ENCODE results near the gene GRM8. TPM values are rescaled to one million over a fixed set of nuclear protein-coding genes. Genes with fewer than 3 reads are reported as not detected.
A peak's percentile ranks its signal among the peaks of the same experiment; 100 is the strongest.

The GRM8 gene
- total and polyA plus RNA-seq, 4 donors = 0.28 to 4.9 (median 2.8) TPM

DNA sequence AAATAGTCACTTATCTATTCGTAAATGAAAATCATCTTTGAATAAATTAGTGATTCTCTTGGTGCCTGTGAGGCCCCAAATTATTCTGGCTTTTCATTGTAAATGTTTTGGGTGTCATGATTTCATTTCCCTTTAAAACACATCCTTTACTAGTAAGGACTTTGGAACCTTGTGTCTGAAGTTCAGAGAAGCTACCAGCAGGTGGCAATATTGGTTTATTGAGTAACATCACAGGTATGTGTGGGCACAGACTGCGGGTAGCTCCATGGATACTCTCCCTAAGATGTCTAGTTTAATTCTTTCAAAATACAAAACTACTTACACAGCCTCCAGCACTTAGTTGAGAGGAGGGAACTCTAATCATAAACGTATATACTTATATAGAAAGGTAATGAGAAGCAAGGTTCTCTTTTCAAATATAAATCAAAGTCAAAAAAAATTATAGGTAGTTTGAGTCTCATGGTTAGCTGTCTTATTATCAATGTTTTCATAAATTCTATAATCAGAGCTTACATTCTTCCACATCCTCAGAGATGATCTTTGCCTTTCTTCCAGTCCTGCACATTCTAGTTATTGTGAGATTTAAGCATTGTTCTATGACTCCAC lies 449.6 kb downstream of the GRM8 start:
- Histone ChIP-seq H3K27ac (ENCODE audit: low read depth in 1 of 2, low read length in 2 of 2) (no peak overlapping the region), H3K9ac (ENCODE audit: low read depth in 1 of 2, low read length in 2 of 2) (no peak overlapping the region), H3K4me1 (ENCODE audit: control insufficient read depth in 4 of 4, insufficient read depth in 4 of 4, low read length in 3 of 4) (no peaks in the 10 kb centered on the region), H3K4me3 (ENCODE audit: low read depth in 1 of 3, low read length in 3 of 3) (no peak overlapping the region), H3K27me3 (ENCODE audit: control insufficient read depth in 4 of 4, insufficient read depth in 4 of 4, low read length in 3 of 4) (no peaks in the 10 kb centered on the region), H3K9me3 (ENCODE audit: control insufficient read depth in 4 of 4, low read length in 3 of 4) (no peaks in the 10 kb centered on the region), H3K36me3 (ENCODE audit: control insufficient read depth in 4 of 4, insufficient read depth in 3 of 4, low read depth in 1 of 4, low read length in 3 of 4) (no peaks in the 10 kb centered on the region)
- 13% methylated on average over 3 of the region's 3 CpGs for WGBS
- DNase-seq (ENCODE audit: low spot score) = peak; percentile 38
- TF ChIP-seq RAD21 (IDR thresholded peaks at IDR 0.05) (peak; percentile 90 to 91), JUND (IDR thresholded peaks at IDR 0.05) (no peak), HNF4G (IDR thresholded peaks at IDR 0.05) (peak; percentile 88), HNF4A (conservative IDR thresholded peaks at IDR 0.05) (peak; percentile 82 to 89)
- TF ChIP-seq, protein P1, sequence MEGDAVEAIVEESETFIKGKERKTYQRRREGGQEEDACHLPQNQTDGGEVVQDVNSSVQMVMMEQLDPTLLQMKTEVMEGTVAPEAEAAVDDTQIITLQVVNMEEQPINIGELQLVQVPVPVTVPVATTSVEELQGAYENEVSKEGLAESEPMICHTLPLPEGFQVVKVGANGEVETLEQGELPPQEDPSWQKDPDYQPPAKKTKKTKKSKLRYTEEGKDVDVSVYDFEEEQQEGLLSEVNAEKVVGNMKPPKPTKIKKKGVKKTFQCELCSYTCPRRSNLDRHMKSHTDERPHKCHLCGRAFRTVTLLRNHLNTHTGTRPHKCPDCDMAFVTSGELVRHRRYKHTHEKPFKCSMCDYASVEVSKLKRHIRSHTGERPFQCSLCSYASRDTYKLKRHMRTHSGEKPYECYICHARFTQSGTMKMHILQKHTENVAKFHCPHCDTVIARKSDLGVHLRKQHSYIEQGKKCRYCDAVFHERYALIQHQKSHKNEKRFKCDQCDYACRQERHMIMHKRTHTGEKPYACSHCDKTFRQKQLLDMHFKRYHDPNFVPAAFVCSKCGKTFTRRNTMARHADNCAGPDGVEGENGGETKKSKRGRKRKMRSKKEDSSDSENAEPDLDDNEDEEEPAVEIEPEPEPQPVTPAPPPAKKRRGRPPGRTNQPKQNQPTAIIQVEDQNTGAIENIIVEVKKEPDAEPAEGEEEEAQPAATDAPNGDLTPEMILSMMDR (IDR thresholded peaks at IDR 0.05; ENCODE audit: low read depth, low read length, missing input control) = peak; percentile 75

DNA sequence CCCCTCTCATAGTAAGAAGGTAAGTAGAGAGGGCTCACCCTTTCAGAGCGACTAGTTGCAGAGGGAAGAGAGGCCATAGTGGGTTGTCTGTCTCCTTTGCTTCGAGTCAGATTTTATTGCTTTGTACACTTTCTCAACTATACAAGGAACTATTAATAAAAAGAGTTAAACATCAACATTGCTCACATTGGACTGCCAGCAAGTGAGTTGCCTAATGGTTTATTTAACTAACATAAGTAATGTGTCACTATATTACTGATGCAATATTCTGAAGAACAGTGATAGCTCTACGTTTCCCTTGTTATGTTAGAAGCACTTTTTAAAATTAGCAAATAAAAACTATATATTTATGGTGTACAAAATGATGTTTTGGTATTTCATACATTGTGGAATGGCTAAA lies 451.0 kb downstream of the GRM8 start:
- DNase-seq (ENCODE audit: low spot score) = no peak
- H3K27ac ChIP-seq (ENCODE audit: low read depth in 1 of 2, low read length in 2 of 2) = no peak overlapping the region

DNA sequence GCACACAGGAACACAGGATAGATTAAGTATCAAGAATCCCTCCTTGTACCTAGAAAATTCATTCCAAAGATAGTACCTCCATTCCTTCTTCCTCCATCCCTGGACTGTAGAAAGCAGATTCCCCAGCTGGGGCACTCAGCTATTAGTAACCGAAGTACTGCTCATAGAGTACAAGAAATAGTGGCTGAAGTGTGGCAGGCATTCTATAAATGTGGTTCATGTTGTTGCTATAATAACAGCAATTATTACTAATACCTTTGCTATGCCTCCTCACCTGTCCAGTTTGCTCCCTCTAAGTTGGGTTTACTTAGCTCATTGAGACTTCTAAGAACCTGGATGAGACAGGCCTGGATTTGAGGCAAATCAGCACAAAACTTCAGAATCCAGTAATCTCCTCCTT lies 453.2 kb downstream of the GRM8 start:
- H3K4me1 ChIP-seq (ENCODE audit: control insufficient read depth in 4 of 4, insufficient read depth in 4 of 4, low read length in 3 of 4) = no peaks in the 10 kb centered on the region
- no peak for TF ChIP-seq TAF1 (conservative IDR thresholded peaks at IDR 0.05)
- TF ChIP-seq HNF4A (conservative IDR thresholded peaks at IDR 0.05) = no peak
- no peak for TF ChIP-seq HNF4G (IDR thresholded peaks at IDR 0.05)
- TF ChIP-seq FOXA2 (IDR thresholded peaks at IDR 0.05) = no peak
- no peak for TF ChIP-seq GABPA (IDR thresholded peaks at IDR 0.05 in 1 of 2, conservative IDR thresholded peaks at IDR 0.05 in 1 of 2)
- TF ChIP-seq JUND (IDR thresholded peaks at IDR 0.05) = no peak
- no peak for TF ChIP-seq EGR1 (IDR thresholded peaks at IDR 0.05; ENCODE audit: low read depth in 2 of 2)
- TF ChIP-seq, protein P2, sequence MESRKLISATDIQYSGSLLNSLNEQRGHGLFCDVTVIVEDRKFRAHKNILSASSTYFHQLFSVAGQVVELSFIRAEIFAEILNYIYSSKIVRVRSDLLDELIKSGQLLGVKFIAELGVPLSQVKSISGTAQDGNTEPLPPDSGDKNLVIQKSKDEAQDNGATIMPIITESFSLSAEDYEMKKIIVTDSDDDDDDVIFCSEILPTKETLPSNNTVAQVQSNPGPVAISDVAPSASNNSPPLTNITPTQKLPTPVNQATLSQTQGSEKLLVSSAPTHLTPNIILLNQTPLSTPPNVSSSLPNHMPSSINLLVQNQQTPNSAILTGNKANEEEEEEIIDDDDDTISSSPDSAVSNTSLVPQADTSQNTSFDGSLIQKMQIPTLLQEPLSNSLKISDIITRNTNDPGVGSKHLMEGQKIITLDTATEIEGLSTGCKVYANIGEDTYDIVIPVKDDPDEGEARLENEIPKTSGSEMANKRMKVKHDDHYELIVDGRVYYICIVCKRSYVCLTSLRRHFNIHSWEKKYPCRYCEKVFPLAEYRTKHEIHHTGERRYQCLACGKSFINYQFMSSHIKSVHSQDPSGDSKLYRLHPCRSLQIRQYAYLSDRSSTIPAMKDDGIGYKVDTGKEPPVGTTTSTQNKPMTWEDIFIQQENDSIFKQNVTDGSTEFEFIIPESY (IDR thresholded peaks at IDR 0.05) = no peak
- TF ChIP-seq NR2F2 (IDR thresholded peaks at IDR 0.05) = no peak
- TF ChIP-seq, protein P3, sequence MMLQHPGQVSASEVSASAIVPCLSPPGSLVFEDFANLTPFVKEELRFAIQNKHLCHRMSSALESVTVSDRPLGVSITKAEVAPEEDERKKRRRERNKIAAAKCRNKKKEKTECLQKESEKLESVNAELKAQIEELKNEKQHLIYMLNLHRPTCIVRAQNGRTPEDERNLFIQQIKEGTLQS (IDR thresholded peaks at IDR 0.05) = no peak
- TF ChIP-seq, protein P1 (IDR thresholded peaks at IDR 0.05; ENCODE audit: low read depth, low read length, missing input control) = no peak
- no peak for TF ChIP-seq FOXA1 (IDR thresholded peaks at IDR 0.05)
- no peak for TF ChIP-seq SP1 (IDR thresholded peaks at IDR 0.05)
- TF ChIP-seq, protein P4, sequence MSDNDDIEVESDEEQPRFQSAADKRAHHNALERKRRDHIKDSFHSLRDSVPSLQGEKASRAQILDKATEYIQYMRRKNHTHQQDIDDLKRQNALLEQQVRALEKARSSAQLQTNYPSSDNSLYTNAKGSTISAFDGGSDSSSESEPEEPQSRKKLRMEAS (IDR thresholded peaks at IDR 0.05) = no peak
- TF ChIP-seq YY1 (IDR thresholded peaks at IDR 0.05) = no peak
- no peak for TF ChIP-seq RAD21 (IDR thresholded peaks at IDR 0.05)
- H3K27me3 ChIP-seq (ENCODE audit: control insufficient read depth in 4 of 4, insufficient read depth in 4 of 4, low read length in 3 of 4) = no peaks in the 10 kb centered on the region
- 97% methylated on average over 1 of the region's 1 CpG for WGBS
- H3K27ac ChIP-seq (ENCODE audit: low read depth in 1 of 2, low read length in 2 of 2) = no peak overlapping the region
- H3K9me3 ChIP-seq (ENCODE audit: control insufficient read depth in 4 of 4, low read length in 3 of 4) = no peaks in the 10 kb centered on the region
- H3K4me3 ChIP-seq (ENCODE audit: low read depth in 1 of 3, low read length in 3 of 3) = no peak overlapping the region
- no peak for DNase-seq (ENCODE audit: low spot score)
- H3K36me3 ChIP-seq (ENCODE audit: control insufficient read depth in 4 of 4, insufficient read depth in 3 of 4, low read depth in 1 of 4, low read length in 3 of 4) = no peaks in the 10 kb centered on the region
- H3K9ac ChIP-seq (ENCODE audit: low read depth in 1 of 2, low read length in 2 of 2) = no peak overlapping the region

More for the DNA sequence above, 451.0 kb downstream of the GRM8 start:
- Histone ChIP-seq H3K9me3 (ENCODE audit: control insufficient read depth in 4 of 4, low read length in 3 of 4) (no peaks in the 10 kb centered on the region), H3K4me1 (ENCODE audit: control insufficient read depth in 4 of 4, insufficient read depth in 4 of 4, low read length in 3 of 4) (no peaks in the 10 kb centered on the region), H3K27me3 (ENCODE audit: control insufficient read depth in 4 of 4, insufficient read depth in 4 of 4, low read length in 3 of 4) (no peaks in the 10 kb centered on the region), H3K4me3 (ENCODE audit: low read depth in 1 of 3, low read length in 3 of 3) (no peak overlapping the region), H3K36me3 (ENCODE audit: control insufficient read depth in 4 of 4, insufficient read depth in 3 of 4, low read depth in 1 of 4, low read length in 3 of 4) (no peaks in the 10 kb centered on the region), H3K9ac (ENCODE audit: low read depth in 1 of 2, low read length in 2 of 2) (no peak overlapping the region)
- 56% methylated on average over 3 of the region's 3 CpGs for WGBS
- TF ChIP-seq, protein P3 (IDR thresholded peaks at IDR 0.05) = no peak
- TF ChIP-seq RXRA (IDR thresholded peaks at IDR 0.05) (no peak), TAF1 (conservative IDR thresholded peaks at IDR 0.05) (no peak), RAD21 (IDR thresholded peaks at IDR 0.05) (no peak)
